Skeletal muscle cell (primary cell): ENCODE results near the gene KCNE2.
"Not testable (repeated sequence)": the region's sequence is repeated elsewhere in the genome, so short reads cannot be mapped to it uniquely, and the experiment has no call there.

ENCODE experiments used
- DNase-seq: peaks from one replicate; pipeline ENCODE4 v3.0.0-alpha.2; 2010; ENCODE audit warnings: low read depth
- H3K4me3 ChIP-seq: 2 replicates; pipeline ENCODE4 v1.5.1; 2011; ENCODE audit warnings: low read depth, mild to moderate bottlenecking, control low read depth, low read length, moderate library complexity

The KCNE2 gene

DNA sequence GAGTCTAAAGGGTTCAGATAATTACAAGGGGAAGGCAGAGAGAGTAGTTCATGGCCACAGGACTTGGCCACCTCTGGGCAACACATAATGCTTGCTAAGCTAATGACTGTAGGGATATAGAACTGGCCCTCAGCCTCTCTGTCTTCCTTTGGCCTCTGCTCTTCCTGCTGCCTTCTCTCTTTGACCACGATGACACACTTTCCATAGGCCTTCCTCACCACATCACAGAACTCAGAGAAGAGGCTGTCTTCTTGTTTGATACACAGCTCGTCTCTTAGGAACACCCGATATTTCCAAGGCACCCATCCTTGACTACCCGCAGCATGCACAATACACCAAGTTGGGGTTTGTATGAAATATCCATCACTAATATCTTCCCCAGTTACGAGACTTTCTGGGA lies 36.7 kb downstream of the KCNE2 start:
- H3K4me3 ChIP-seq, DNase-seq: not testable (repeated sequence)

DNA sequence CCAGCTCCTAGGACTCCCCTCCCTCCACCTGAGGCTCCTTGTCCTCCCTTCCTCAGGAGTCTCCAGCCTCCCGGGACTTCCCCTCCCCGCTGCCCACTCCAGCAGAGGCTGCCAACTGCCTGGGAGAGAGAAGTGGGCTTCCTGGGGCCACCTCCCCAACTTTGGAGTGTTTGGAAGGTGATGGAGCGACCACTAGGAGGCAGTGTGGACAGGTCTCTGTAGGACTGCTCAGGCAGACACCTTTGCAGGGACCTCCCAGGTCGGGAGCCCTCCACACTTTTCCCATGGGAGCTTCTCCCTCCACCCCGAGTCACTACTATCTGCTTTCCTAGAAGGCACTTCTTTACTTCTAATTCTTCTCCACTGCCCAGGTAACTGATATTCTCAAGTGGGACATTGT lies 40.9 kb downstream of the KCNE2 start:
- not testable (repeated sequence) for DNase-seq, H3K4me3 ChIP-seq

DNA sequence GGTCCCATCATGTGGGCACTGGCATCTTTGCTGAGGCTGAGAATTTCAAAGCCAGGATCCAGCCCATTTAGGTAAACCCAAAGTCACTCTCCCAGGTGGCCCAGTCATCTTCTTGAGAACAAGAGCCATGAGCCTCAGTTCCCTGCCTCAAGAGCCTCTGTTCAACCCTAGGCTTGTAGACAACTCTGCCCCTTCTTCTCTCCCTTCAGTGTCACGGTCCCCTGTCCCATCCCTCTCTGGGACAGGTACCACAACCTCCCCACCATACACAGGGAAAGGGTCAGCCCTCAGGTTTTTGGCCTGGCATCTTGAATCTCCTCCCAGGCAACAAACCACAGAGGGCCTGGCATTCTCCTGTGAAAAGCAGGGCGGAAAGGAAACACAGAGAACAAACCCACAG lies 41.9 kb downstream of the KCNE2 start:
- not testable (repeated sequence) for H3K4me3 ChIP-seq, DNase-seq

DNA sequence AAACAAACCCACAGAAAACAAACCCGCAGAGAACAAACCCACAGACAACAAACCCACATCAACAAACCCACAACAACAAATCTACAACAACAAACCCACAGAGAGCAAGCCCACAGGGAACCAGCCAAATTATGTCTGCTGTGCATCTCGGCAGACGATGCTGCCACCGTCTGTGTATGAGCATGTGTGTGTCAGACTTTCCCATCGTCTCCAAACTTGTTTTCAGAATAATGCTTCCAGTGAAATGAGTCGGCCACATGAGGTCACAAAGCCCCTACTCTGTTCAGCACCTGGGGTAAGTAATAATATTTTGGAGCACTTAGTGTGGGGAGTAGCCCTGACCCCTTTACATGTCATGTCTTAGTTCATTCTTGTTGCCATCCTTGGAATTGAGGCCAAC lies 42.3 kb downstream of the KCNE2 start:
- not testable (repeated sequence) for H3K4me3 ChIP-seq, DNase-seq

DNA sequence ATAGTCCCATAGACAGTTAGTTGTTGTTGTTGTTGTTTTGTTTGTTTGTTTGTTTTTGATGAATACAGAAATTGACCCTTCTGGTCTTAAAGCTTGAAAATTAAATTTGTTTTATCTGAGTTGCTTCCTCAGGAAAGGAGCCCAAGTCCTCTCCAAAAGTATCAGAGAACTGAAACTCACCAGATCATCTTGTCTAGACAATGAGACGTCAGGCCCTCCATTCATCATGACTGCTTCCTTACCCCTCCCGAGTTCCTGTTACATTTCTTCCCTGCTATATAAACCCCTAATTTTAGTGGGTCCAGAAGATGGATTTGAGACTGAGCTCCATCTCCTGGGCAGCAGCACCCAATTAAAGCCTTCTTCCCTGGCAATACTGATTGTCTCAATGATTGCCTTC lies 42.9 kb downstream of the KCNE2 start:
- H3K4me3 ChIP-seq, DNase-seq: not testable (repeated sequence)

DNA sequence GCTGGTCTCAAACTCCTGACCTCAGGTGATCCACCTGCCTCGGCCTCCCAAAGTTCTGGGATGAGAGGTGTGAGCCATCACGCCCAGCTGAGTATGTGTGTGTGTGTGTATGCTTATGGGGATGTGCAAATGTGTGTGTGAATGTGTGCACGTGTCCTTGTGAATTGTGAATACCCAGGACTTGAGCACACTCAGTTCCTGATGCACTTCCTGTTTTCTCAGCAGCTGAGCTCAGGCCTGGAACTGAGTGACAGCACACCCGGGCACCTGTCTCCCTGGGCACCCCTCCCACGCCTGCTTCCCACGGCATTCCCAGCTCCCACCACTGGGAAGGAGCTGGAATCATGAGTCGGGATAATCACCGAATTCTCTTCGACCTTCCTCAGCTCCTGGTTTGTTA lies 43.5 kb downstream of the KCNE2 start:
- not testable (repeated sequence) for DNase-seq, H3K4me3 ChIP-seq

DNA sequence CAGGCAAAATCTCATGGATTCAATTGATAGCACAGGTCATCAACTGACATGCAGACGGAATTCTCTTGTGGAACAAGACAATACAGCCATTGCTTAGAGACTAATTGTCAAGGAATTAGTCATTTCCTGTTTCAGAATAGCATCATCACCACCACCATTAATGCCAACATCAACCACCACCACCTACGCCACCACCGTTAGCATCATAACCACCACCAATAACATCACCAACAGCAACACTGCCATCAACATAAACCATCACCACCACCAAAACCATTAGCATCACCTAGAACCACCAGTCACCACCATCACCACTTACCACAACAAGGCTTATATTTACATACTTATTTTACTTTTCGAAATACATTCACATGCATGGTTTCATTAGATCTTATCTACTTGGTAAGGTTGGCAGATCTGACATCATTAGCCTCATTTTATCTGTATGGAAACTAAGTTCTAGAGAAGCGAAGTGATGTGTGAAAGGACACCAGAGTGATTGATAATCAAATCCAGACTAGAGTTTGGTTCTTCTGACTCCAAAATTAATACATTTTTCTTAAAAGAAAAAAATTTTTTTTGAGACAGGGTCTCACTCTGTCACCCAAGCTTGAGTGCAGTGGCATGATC lies 53.8 kb downstream of the KCNE2 start:
- DNase-seq, H3K4me3 ChIP-seq: not testable (repeated sequence)
